HCT116 (cell line): ENCODE measurements around the gene MYLK4. TPM values are rescaled to one million over a fixed set of nuclear protein-coding genes. Genes with fewer than 3 reads are reported as not detected.

Experiments
- ATAC-seq: fragments of 200-7000 bp; cut with Tn5 transposase; 2 replicates; pipeline ENCODE4 v1.9.1; 2020; ENCODE audit warnings: mild to moderate bottlenecking, moderate library complexity
- BruUV-seq: library from RNA; stranded (reverse); fragments of 400-500 nt; replicated peaks from 2 replicates; lab custom pipeline; 2021; lab: Mats Ljungman, UMichigan
- CTCF ChIA-PET: fragments of 300-600 bp; sonication (Branson Sonifier 250); formaldehyde crosslinking; loops from one replicate; lab custom pipeline; 2021; ENCODE audit warnings: antibody characterized with exemption; lab: Charles Lee
- POLR2A ChIA-PET: fragments of 300-600, 350-600 bp; sonication (Branson Sonifier 250); formaldehyde crosslinking; loops from one replicate; lab custom pipeline; 2021; ENCODE audit warnings: antibody characterized with exemption; lab: Charles Lee
- RAD21 ChIA-PET, 2 experiments: fragments of 300-600 bp; sonication (Branson Sonifier 250); formaldehyde crosslinking; loops; one replicate each; lab custom pipeline; 2023; ENCODE audit warnings: low total read pairs in 2 of 2; ENCODE audit not compliant: uncharacterized antibody in 2 of 2, unreplicated experiment in 2 of 2, low non-redundant PET in 1 of 2; lab: Charles Lee
- DNase-seq: peaks from one replicate; pipeline ENCODE4 v3.0.0-alpha.2; 2010; ENCODE audit warnings: low read depth, low spot score
- H2AFZ ChIP-seq: fragments of 200-600 bp; shearing (Covaris generic), sonication (generic); 2 replicates; pipeline ENCODE4 v1.6.1; 2017; ENCODE audit warnings: low read depth, mixed run types, mixed read lengths, antibody characterized with exemption, low read length; ENCODE audit not compliant: poor library complexity, severe bottlenecking
- H3K27ac ChIP-seq: 2 replicates; pipeline ENCODE4 v1.5.1; 2012; ENCODE audit warnings: low read depth, low read length
- H3K27me3 ChIP-seq: fragments of 200-600 bp; sonication (generic); 2 replicates; pipeline ENCODE4 v1.6.1; 2016; ENCODE audit warnings: mixed run types, low read length, mixed read lengths; ENCODE audit not compliant: insufficient read depth
- H3K36me3 ChIP-seq, 2 experiments: fragments of 200-500 bp in 1 of 2; fragments of 200-600 bp in 1 of 2; sonication (Bioruptor generic) in 1 of 2; sonication (generic) in 1 of 2; 2 replicates each; pipeline versions ENCODE4 v1.5.1 to v1.6.1; 2014 to 2016; ENCODE audit warnings: low read length in 2 of 2, inconsistent platforms in 1 of 2, mixed read lengths in 1 of 2, mixed run types in 1 of 2; ENCODE audit not compliant: insufficient read depth in 2 of 2, control insufficient read depth in 1 of 2
- H3K4me1 ChIP-seq, 2 experiments: fragments of 200-600 bp in 1 of 2; sonication (generic) in 1 of 2; 2 replicates each; pipeline versions ENCODE4 v1.5.1 to v1.6.1; 2012 to 2017; ENCODE audit warnings: low read length in 2 of 2, inconsistent platforms in 1 of 2, mild to moderate bottlenecking in 1 of 2, mixed read lengths in 1 of 2, mixed run types in 1 of 2, moderate library complexity in 1 of 2; ENCODE audit not compliant: insufficient read depth in 2 of 2, control insufficient read depth in 1 of 2
- H3K4me2 ChIP-seq: fragments of 200-600 bp; sonication (generic); 2 replicates; pipeline ENCODE4 v1.6.1; 2017; ENCODE audit warnings: mixed run types, low read length, mixed read lengths
- H3K4me3 ChIP-seq, 2 experiments: fragments of 200-600 bp in 1 of 2; sonication (generic) in 1 of 2; replicated peaks in 1 of 2; 2 replicates each; pipeline ENCODE4 v1.5.1; 2011 to 2016; ENCODE audit warnings: low read length in 2 of 2, control low read depth in 1 of 2, low read depth in 1 of 2, mild to moderate bottlenecking in 1 of 2, mixed read lengths in 1 of 2, mixed run types in 1 of 2
- H3K79me2 ChIP-seq: fragments of 200-600 bp; sonication (generic); 2 replicates; pipeline ENCODE4 v1.6.1; 2017; ENCODE audit warnings: mild to moderate bottlenecking, mixed run types, low read length, moderate library complexity, mixed read lengths; ENCODE audit not compliant: insufficient read depth
- H3K9ac ChIP-seq: fragments of 200-600 bp; sonication (generic); 2 replicates; pipeline ENCODE4 v1.6.1; 2016; ENCODE audit warnings: low read length, mixed read lengths
- H3K9me2 ChIP-seq: fragments of 200-600 bp; sonication (generic), shearing (Covaris generic); 2 replicates; pipeline ENCODE4 v1.6.1; 2017; ENCODE audit warnings: mixed run types, mild to moderate bottlenecking, moderate library complexity; ENCODE audit not compliant: insufficient read depth
- H3K9me3 ChIP-seq, 2 experiments: fragments of 200-500 bp in 1 of 2; fragments of 200-600 bp in 1 of 2; sonication (Bioruptor generic) in 1 of 2; sonication (generic) in 1 of 2; 2 replicates each; pipeline ENCODE4 v1.6.1; 2014 to 2017; ENCODE audit warnings: low read length in 2 of 2, mixed read lengths in 2 of 2, inconsistent platforms in 1 of 2, low read depth in 1 of 2, mild to moderate bottlenecking in 1 of 2, mixed run types in 1 of 2, moderate library complexity in 1 of 2; ENCODE audit not compliant: control insufficient read depth in 1 of 2, insufficient read depth in 1 of 2
- H4K20me1 ChIP-seq: fragments of 200-600 bp; sonication (generic), shearing (Covaris generic); 2 replicates; pipeline ENCODE4 v1.6.1; 2017; ENCODE audit warnings: mixed run types, mild to moderate bottlenecking, moderate library complexity; ENCODE audit not compliant: insufficient read depth
- ATF3 ChIP-seq: IDR thresholded peaks from 2 replicates; pipeline ENCODE4 v1.6.1; 2012
- CBX3 ChIP-seq: IDR thresholded peaks from 2 replicates; pipeline ENCODE4 v1.6.1; 2012; ENCODE audit warnings: low read depth
- CEBPB ChIP-seq: IDR thresholded peaks from 2 replicates; pipeline ENCODE4 v1.6.1; 2012; ENCODE audit warnings: low read depth
- CTCF ChIP-seq, 3 experiments: fragments of 200-600 bp in 1 of 3; sonication (generic) in 1 of 3; IDR thresholded peaks in 2 of 3; conservative IDR thresholded peaks in 1 of 3; 2 replicates each; pipeline ENCODE4 v1.5.1; 2012 to 2017; ENCODE audit warnings: low read depth in 2 of 3, low read length in 2 of 3, antibody characterized with exemption in 1 of 3, borderline replicate concordance in 1 of 3, control low read depth in 1 of 3, mild to moderate bottlenecking in 1 of 3, mixed read lengths in 1 of 3, mixed run types in 1 of 3, moderate library complexity in 1 of 3; ENCODE audit not compliant: insufficient read depth in 1 of 3
- EGR1 ChIP-seq: IDR thresholded peaks from 2 replicates; pipeline ENCODE4 v1.6.1; 2012; ENCODE audit warnings: low read depth
- ELF1 ChIP-seq: IDR thresholded peaks from 2 replicates; pipeline ENCODE4 v1.6.1; 2012; ENCODE audit warnings: low read depth, borderline replicate concordance
- EZH2 ChIP-seq: fragments of 200-600 bp; sonication (generic); IDR thresholded peaks from 2 replicates; pipeline ENCODE4 v1.6.1; 2017; ENCODE audit warnings: antibody characterized with exemption, mixed run types
- FOSL1 ChIP-seq: IDR thresholded peaks from 2 replicates; pipeline ENCODE4 v1.6.1; 2012; ENCODE audit warnings: low read depth
- JUND ChIP-seq: IDR thresholded peaks from 2 replicates; pipeline ENCODE4 v1.6.1; 2012
- MAX ChIP-seq: IDR thresholded peaks from 2 replicates; pipeline ENCODE4 v1.6.1; 2012
- POLR2AphosphoS5 ChIP-seq: IDR thresholded peaks from 2 replicates; pipeline ENCODE4 v1.6.1; 2011; ENCODE audit warnings: mild to moderate bottlenecking, low read depth, low read length, moderate library complexity
- RAD21 ChIP-seq: IDR thresholded peaks from 2 replicates; pipeline ENCODE4 v1.6.1; 2012; ENCODE audit warnings: low read depth, mild to moderate bottlenecking
- SIN3A ChIP-seq: IDR thresholded peaks from 2 replicates; pipeline ENCODE4 v1.6.1; 2012; ENCODE audit warnings: low read depth
- SP1 ChIP-seq: IDR thresholded peaks from 2 replicates; pipeline ENCODE4 v1.6.1; 2012; ENCODE audit warnings: low read depth
- SRF ChIP-seq: IDR thresholded peaks from 2 replicates; pipeline ENCODE4 v1.6.1; 2012; ENCODE audit warnings: low read depth
- TCF7L2 ChIP-seq: IDR thresholded peaks from 2 replicates; pipeline ENCODE4 v1.7.0; 2011; ENCODE audit warnings: borderline replicate concordance, inconsistent platforms; ENCODE audit not compliant: insufficient read depth, insufficient read length; ENCODE audit errors: extremely low read depth
- YY1 ChIP-seq: IDR thresholded peaks from 2 replicates; pipeline ENCODE4 v1.6.1; 2011; ENCODE audit warnings: low read length, low read depth, moderate library complexity, mild to moderate bottlenecking; ENCODE audit not compliant: insufficient replicate concordance; ENCODE audit errors: extremely low read depth
- ZBTB33 ChIP-seq: IDR thresholded peaks from 2 replicates; pipeline ENCODE4 v1.6.1; 2011; ENCODE audit warnings: mild to moderate bottlenecking, low read length, moderate library complexity; ENCODE audit not compliant: insufficient replicate concordance; ENCODE audit errors: extremely low read depth
- ZFX ChIP-seq: fragments of 450-650 bp; IDR thresholded peaks from 2 replicates; pipeline ENCODE4 v1.6.1; 2017
- ZNF274 ChIP-seq: fragments of 200-500 bp; sonication (Bioruptor generic); IDR thresholded peaks from 2 replicates; pipeline ENCODE4 v1.6.1; 2014; ENCODE audit warnings: mild to moderate bottlenecking, low read depth, low read length, inconsistent platforms
- intact Hi-C: fragments of 100-400 bp; cut with micrococcal nuclease; formaldehyde crosslinking; loops from 2 replicates; pipeline ENCODE4 v1.10.0; 2022
- total RNA-seq: library from RNA; stranded (reverse); gene quantifications from one replicate; pipeline ENCODE4 v1.2.1, GENCODE V29; 2021; ENCODE audit not compliant: unreplicated experiment
- TF ChIP-seq, protein P1 (sequence below): IDR thresholded peaks from 2 replicates; pipeline ENCODE4 v1.6.1; 2012; ENCODE audit warnings: low read depth

Gene MYLK4
- total RNA-seq, 1 experiment from 2014 or later, result 0.27 TPM

DNA sequence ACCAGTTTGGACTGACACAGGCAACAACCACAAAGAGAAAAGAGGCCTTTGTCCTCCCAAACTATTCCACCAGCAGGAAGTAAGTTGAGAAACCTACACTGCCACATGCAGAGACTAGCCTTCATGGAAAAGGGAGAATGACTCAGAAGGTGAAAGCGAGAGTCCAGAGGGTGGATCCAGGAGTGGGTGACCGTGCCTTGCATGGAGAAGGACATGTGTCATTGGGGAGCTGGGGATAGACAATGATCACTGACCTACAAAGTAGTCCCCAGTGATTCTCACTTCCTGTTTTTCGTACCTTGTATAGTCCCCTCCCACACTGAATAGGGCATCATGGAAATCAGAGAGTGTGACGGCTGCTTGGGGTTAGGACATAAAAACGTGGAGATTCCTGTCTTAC lies 91.9 kb downstream of the MYLK4 start:
- ChIA-PET CTCF (interaction anchor here (2.2 kb wide), 1 partner anchor 24 kb away, joined by 6 read pairs; no protein-coding TSS in a partner anchor), RAD21 (no interaction called here), POLR2A (no interaction called here)
- H3K9me2 ChIP-seq, result no peaks in the 10 kb centered on the region
- H3K27me3 ChIP-seq, result no peaks in the 10 kb centered on the region
- peak; percentile 10 for DNase-seq
- ATAC-seq, result peak; percentile 52
- intact Hi-C loops, result no loop called here
- peak overlapping the region; percentile 89 for H2AFZ ChIP-seq
- H3K79me2 ChIP-seq, result no peaks in the 10 kb centered on the region
- H3K4me1 ChIP-seq, result peaks cover 0 to 15% of the 10 kb centered on the region in 2 experiments; a peak in 2 of 4 replicates
- BruUV-seq, result no TSS peak
- peak overlapping the region; percentile 33 for H3K4me2 ChIP-seq
- no peaks in the 10 kb centered on the region for H3K9me3 ChIP-seq
- no peak overlapping the region for H3K9ac ChIP-seq
- no peaks in the 10 kb centered on the region for H3K36me3 ChIP-seq
- no peak overlapping the region for H3K27ac ChIP-seq
- H3K4me3 ChIP-seq, result no peak overlapping the region
- no peaks in the 10 kb centered on the region for H4K20me1 ChIP-seq
- TF ChIP-seq POLR2AphosphoS5 (no peak), FOSL1 (peak; percentile 38; the same call in 1 of the 2 replicates), CBX3 (peak; percentile 50; the same call in 1 of the 2 replicates), CTCF (IDR thresholded peaks at IDR 0.05 in 2 of 3, conservative IDR thresholded peaks at IDR 0.05 in 1 of 3; ENCODE audit: borderline replicate concordance in 1 of 3, insufficient read depth in 1 of 3, low read depth in 2 of 3, low read length in 2 of 3) (no peak), SIN3A (no peak), JUND (peak; percentile 46), SRF (no peak), ZNF274 (no peak), CEBPB (0 out of 2 replicates have a peak, but pooled peaks have one; percentile 44), RAD21 (no peak), MAX (peak; percentile 64), EZH2 (no peak), ZFX (no peak), EGR1 (no peak), ZBTB33 (no peak), ELF1 (no peak), TCF7L2 (no peak), ATF3 (no peak), YY1 (no peak), SP1 (peak; percentile 29; the same call in 1 of the 2 replicates)
- TF ChIP-seq, protein P1, sequence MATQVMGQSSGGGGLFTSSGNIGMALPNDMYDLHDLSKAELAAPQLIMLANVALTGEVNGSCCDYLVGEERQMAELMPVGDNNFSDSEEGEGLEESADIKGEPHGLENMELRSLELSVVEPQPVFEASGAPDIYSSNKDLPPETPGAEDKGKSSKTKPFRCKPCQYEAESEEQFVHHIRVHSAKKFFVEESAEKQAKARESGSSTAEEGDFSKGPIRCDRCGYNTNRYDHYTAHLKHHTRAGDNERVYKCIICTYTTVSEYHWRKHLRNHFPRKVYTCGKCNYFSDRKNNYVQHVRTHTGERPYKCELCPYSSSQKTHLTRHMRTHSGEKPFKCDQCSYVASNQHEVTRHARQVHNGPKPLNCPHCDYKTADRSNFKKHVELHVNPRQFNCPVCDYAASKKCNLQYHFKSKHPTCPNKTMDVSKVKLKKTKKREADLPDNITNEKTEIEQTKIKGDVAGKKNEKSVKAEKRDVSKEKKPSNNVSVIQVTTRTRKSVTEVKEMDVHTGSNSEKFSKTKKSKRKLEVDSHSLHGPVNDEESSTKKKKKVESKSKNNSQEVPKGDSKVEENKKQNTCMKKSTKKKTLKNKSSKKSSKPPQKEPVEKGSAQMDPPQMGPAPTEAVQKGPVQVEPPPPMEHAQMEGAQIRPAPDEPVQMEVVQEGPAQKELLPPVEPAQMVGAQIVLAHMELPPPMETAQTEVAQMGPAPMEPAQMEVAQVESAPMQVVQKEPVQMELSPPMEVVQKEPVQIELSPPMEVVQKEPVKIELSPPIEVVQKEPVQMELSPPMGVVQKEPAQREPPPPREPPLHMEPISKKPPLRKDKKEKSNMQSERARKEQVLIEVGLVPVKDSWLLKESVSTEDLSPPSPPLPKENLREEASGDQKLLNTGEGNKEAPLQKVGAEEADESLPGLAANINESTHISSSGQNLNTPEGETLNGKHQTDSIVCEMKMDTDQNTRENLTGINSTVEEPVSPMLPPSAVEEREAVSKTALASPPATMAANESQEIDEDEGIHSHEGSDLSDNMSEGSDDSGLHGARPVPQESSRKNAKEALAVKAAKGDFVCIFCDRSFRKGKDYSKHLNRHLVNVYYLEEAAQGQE, result no peak
